Measurements from ENCODE around the gene TLCD2.
"Not testable (repeated sequence)": the region's sequence is repeated elsewhere in the genome, so short reads cannot be mapped to it uniquely, and the experiment has no call there.

Gene TLCD2

DNA sequence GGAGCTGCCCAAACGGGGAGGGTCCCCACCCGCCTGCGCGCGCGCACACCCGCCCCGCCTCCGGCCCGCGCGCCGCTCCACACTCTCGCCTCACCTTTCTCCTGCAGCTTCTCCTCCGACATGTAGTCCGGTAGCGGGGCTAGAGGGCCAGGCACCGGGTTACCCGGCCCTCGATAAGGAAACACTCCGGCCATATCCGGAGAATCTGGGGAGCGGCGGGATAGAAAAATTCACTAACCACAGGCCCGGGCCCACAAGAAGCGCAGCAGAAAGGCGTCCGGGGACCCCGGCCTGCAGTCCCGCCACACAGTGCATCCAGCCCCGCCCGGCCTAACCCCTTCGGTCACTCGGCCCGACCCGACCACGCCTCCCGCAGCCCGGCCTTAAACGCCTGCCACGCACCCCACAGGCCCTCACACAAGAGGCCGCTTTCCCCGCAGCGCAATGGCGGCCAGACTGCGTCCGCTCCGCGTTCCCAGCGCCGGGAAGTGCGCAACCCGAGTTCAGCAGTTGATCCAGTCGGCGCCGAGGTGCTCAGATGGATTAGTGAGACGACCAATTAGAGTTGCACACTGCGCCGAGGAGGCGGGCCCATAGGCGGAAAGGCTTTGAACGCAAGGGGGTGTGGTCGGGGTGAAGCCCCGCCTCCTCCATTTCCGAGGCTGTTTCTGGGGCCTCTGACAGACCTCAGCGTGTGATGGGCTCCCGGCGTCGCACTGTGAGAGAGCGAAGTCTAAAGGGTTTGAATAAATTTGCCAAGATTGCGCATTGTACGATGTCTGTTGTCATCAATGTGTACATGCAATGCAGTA is 25.6 kb downstream of the TLCD2 start, which contains the start of gene PRPF8:
Gene PRPF8 (minus strand): TSS at position 490 of the 812 bp plus-strand sequence. CDS start 296 bp downstream, at position 194.
- peak; percentile 100 for DNase-seq (ENCODE audit: low spot score)

DNA sequence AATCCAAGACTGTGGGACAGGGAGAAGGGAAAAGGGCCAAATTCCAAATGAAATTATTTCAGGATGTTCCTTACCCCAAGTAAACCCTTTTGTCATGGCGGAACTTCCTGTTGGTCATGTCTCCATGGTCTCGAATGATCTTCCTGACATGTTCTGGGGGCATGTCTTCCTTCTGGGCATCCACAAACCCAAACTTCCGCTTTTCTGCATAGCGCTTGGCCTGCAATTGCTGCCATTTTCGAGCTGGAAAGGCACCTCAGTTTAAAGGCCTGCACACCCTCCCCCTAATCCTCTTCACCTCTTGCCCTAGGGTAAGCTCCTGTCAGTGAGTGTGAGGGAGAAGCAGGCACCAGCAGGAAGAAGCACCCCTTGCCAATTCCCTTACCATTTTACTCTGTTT is 26.7 kb downstream of the TLCD2 start:
- DNase-seq (ENCODE audit: low spot score): no peak

DNA sequence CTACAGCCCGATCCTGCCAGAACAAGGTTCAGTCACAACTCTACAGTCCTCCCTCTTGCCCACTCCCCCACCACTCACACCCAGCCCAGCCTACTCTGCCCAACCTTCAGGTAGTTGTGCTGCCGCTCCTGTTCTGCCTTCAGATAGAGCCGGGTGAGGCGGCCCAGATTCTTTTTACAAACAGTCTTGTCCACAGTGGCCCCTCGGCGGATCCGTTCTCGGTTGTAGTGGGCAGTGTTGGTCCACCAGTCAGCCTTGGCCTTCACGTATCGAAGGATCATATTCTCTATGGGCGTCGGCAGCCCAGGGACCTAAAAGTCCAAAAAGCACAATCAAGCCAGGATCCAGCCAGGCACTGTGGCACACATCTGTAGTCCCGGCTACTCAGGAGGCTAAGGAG is 33.8 kb downstream of the TLCD2 start:
- no peak for DNase-seq (ENCODE audit: low spot score)

DNA sequence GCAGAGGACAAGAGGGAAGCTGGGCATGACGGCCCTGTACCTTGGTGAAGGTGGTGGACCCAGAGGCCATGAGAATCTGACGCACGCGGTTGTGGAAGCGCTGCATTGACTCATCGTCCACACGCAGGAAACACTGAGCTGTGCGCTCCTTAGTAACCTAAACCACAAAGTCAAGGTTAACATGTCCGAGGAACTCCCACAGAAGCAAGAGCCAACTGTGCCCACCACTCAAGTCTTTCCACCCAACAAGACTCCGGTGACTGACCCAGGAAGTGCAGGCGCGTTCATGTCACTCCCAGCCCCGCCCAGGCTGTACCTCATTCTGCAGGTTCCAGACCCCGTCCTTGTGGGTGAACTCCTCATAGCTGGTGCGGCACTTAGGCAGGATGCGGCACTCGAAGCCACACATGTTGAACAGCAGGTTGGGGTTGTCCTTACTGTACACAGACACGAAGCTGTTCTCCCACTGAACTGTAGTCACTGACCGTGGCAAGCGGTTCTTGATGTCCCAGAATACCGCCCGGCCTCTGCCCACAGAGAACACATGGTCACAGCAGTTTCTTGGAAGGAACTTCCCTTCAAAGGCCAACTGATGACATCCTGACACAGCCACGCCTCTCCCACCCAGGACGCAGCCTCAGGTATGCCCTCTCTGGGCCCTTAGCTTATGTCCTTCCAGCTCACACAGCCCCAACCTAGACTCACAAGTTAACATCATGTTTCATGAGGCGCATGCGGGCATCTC is 37.0 kb downstream of the TLCD2 start:
- peak; percentile 19 for DNase-seq (ENCODE audit: low spot score)

DNA sequence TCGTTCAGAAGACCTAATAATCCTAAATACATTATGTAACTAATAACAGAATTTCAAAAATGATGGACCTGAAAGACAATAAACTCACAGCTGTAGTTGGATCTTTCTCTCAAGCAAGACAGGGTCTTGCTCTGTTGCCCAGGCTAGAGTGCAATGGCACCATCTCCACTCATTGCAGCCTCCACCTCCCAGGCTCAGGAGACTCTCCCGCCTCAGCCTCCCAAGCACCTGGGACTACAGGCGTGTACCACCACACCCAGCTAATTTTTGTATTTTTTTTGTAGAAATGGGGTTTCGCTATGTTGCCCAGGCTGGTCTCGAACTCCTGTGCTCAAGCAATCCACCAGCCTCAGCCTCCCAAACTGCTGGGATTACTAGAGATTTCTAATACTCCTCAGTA is 46.2 kb downstream of the TLCD2 start:
- DNase-seq (ENCODE audit: low spot score): not testable (repeated sequence)

DNA sequence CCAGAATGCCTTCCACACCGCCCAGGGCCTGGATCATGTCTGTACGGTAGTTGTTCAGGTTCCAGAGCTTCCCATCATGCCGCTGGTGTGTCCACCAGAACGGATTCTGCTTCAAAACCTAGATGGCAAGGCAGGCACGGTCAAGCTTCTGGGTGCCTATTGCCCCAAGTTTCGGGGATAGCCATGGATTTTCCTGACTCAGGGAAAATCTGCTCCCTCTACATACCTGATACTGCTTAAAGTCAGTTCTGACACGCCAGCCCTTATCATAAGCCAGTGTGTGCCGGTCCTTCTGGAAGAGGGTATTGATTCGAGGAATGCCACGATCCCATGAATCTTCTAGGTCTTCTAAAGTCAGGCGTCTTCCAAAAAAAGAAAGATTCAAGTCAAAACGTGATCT is 49.1 kb downstream of the TLCD2 start:
- no peak for DNase-seq (ENCODE audit: low spot score)

DNA sequence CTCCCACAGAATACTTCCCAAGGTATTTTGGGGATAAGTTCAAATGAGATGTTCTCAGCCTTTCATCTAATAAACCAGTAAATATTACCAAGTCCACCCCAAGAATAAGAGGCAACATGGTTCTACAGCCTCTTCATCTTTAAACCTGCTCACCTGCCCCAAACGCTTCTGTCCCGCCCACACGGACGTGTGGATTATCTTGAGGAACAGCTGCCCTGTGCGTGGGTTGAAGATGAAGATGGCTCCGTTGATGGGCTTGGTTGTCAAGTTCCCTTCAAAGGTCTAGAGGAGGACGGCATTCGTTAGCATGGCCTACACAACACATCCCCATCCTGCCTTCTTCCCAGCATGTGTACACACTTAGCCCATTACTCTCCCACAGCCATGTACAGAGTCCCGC is 52.1 kb downstream of the TLCD2 start:
- no peak for DNase-seq (ENCODE audit: low spot score)

DNA sequence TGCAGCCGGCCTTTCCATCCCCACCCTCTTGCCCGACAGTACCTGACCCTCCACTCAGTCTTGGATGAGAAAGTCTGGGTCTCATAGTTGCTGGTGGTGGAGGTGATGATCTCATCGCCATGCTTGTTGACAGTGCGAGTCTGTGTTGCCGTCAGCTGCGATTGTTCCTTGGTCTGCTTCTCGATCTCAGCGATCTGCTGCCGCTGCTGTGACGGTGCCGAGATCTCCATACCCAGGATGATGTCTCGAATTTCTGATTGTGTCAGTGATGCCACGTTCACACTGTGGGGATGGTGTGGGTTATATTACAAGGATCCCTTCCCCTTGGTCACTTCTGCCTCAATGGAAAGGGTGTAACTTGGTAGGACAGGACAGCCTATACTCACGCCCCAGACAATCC is 56.4 kb downstream of the TLCD2 start:
- no peak for DNase-seq (ENCODE audit: low spot score)

DNA sequence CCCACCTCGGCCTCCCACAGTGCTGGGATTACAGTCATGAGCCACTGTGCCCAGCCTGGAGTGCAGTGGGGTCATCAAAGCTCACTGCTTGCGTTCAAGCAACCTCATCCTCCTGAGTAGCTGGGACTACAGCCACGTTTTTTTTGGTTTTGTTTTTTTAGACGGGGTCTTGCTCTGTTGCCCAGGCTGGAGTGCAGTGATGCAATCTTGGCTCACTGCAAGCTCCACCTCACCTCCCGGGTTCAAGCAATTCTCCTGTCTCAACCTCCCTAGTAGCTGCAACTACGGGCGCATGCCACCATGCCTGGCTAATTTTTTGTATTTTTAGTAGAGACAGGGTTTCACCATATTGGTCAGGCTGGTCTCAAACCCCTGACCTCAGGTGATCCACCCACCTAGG is 57.4 kb downstream of the TLCD2 start:
- not testable (repeated sequence) for DNase-seq (ENCODE audit: low spot score)
